Spleen (tissue), 7 donors: ENCODE results near the gene POU6F2.

Experiments used
- CTCF ChIP-seq, 11 experiments: fragments of 200-600 bp in 7 of 11; fragments of 450-650 bp in 4 of 11; sonication (generic) in 4 of 11; IDR thresholded peaks in 8 of 11; conservative IDR thresholded peaks in 3 of 11; 1 replicate in 7 of 11; 2 replicates in 4 of 11; pipeline versions ENCODE4 v1.4.0 to v1.8.0; 2016 to 2021; ENCODE audit warnings: antibody characterized with exemption in 11 of 11, inconsistent platforms in 4 of 11, mild to moderate bottlenecking in 1 of 11
- POLR2A ChIP-seq, 3 donors: fragments of 450-650 bp; IDR thresholded peaks; one replicate each; pipeline ENCODE4 v1.5.1; 2017; ENCODE audit warnings: antibody characterized with exemption in 3 of 3, mild to moderate bottlenecking in 1 of 3
- POLR2AphosphoS5 ChIP-seq, 3 donors: sonication (generic); formaldehyde crosslinking; IDR thresholded peaks; one replicate each; pipeline ENCODE4 v1.5.1; 2017; ENCODE audit warnings: antibody characterized with exemption in 3 of 3
- donor health status: DM: no; HTN: no; CAD: no; lungs with moderate emphysema.
- donor health status: DM: no; HTN: no; CAD: no.
- donor health status: DM: no; HTN: no; CAD: no.

GRCh38 chr7:39098506-39098905 lies 120.8 kb downstream of the POU6F2 start:
- TF ChIP-seq CTCF (IDR thresholded peaks at IDR 0.05 in 8 of 11, conservative IDR thresholded peaks at IDR 0.05 in 3 of 11) (no peak), POLR2A (IDR thresholded peaks at IDR 0.05) (no peak), POLR2AphosphoS5 (IDR thresholded peaks at IDR 0.05) (no peak)
